ENCODE measurements around the gene SOCS7.

- no peak for TF ChIP-seq RBBP5 (conservative IDR thresholded peaks at IDR 0.05)
- no peak for TF ChIP-seq MXI1 (IDR thresholded peaks at IDR 0.05; ENCODE audit: low read depth, low read length)
- TF ChIP-seq GABPA (IDR thresholded peaks at IDR 0.05; ENCODE audit: low read depth) = no peak
- TF ChIP-seq POLR2A (IDR thresholded peaks at IDR 0.05; ENCODE audit: low read depth, low read length) = no peak
- TF ChIP-seq ESRRA (IDR thresholded peaks at IDR 0.05; ENCODE audit: low read length) = no peak
- TF ChIP-seq SP1 (IDR thresholded peaks at IDR 0.05; ENCODE audit: low read depth, low read length) = no peak
- TF ChIP-seq REST (IDR thresholded peaks at IDR 0.05; ENCODE audit: low read depth, low read length) = no peak
- no peak for TF ChIP-seq POLR2AphosphoS5 (IDR thresholded peaks at IDR 0.05; ENCODE audit: low read length)
- TF ChIP-seq, protein P1, sequence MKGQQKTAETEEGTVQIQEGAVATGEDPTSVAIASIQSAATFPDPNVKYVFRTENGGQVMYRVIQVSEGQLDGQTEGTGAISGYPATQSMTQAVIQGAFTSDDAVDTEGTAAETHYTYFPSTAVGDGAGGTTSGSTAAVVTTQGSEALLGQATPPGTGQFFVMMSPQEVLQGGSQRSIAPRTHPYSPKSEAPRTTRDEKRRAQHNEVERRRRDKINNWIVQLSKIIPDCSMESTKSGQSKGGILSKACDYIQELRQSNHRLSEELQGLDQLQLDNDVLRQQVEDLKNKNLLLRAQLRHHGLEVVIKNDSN (IDR thresholded peaks at IDR 0.05; ENCODE audit: borderline replicate concordance, extremely low read length, insufficient read depth, low read depth, low read length) = no peak
- TF ChIP-seq ASH2L (IDR thresholded peaks at IDR 0.05; ENCODE audit: borderline replicate concordance, low read depth) = no peak
- no peak for TF ChIP-seq CTCF (IDR thresholded peaks at IDR 0.05 in 2 of 3, conservative IDR thresholded peaks at IDR 0.05 in 1 of 3; ENCODE audit: control insufficient read depth in 2 of 3, extremely low read depth in 1 of 3, insufficient read depth in 1 of 3, low read depth in 3 of 3, low read length in 3 of 3)
- TF ChIP-seq ZBTB33 (IDR thresholded peaks at IDR 0.05) = no peak
- TF ChIP-seq FOS (IDR thresholded peaks at IDR 0.05; ENCODE audit: borderline replicate concordance, extremely low read depth, insufficient read length) = no peak
- no peak for TF ChIP-seq YY1 (IDR thresholded peaks at IDR 0.05; ENCODE audit: low read depth, low read length)
Measured at GRCh38 chr17:38430822-38431221, 79.2 kb downstream of the SOCS7 start.

Measured in GM12878 (cell line).